ENCODE results near the gene GLIS2.

The GLIS2 gene

DNA sequence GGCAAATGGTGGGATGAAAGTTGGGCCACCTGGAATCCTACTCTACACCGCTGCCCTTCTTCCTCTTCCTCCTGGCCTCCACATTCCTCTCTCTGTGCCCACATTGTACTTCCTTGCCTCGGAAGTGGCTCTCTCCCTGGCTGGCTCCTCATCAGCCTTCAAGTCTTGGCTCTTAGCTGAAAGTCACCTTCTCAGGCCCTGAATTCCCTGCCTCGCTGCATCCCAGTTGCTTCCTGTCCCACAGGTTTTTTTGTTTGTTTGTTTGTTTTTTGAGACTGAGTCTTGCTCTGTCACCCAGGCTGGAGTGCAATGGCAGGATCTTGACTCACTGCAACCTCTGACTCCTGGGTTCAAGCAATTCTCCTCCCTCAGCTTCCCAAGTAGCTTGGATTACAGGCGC, 37.8 kb downstream of the GLIS2 start:
- DNase-seq (ENCODE audit: low spot score): no peak
- TF ChIP-seq, protein P1, sequence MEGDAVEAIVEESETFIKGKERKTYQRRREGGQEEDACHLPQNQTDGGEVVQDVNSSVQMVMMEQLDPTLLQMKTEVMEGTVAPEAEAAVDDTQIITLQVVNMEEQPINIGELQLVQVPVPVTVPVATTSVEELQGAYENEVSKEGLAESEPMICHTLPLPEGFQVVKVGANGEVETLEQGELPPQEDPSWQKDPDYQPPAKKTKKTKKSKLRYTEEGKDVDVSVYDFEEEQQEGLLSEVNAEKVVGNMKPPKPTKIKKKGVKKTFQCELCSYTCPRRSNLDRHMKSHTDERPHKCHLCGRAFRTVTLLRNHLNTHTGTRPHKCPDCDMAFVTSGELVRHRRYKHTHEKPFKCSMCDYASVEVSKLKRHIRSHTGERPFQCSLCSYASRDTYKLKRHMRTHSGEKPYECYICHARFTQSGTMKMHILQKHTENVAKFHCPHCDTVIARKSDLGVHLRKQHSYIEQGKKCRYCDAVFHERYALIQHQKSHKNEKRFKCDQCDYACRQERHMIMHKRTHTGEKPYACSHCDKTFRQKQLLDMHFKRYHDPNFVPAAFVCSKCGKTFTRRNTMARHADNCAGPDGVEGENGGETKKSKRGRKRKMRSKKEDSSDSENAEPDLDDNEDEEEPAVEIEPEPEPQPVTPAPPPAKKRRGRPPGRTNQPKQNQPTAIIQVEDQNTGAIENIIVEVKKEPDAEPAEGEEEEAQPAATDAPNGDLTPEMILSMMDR (IDR thresholded peaks at IDR 0.05; ENCODE audit: extremely low read depth, missing control alignments): no peak

DNA sequence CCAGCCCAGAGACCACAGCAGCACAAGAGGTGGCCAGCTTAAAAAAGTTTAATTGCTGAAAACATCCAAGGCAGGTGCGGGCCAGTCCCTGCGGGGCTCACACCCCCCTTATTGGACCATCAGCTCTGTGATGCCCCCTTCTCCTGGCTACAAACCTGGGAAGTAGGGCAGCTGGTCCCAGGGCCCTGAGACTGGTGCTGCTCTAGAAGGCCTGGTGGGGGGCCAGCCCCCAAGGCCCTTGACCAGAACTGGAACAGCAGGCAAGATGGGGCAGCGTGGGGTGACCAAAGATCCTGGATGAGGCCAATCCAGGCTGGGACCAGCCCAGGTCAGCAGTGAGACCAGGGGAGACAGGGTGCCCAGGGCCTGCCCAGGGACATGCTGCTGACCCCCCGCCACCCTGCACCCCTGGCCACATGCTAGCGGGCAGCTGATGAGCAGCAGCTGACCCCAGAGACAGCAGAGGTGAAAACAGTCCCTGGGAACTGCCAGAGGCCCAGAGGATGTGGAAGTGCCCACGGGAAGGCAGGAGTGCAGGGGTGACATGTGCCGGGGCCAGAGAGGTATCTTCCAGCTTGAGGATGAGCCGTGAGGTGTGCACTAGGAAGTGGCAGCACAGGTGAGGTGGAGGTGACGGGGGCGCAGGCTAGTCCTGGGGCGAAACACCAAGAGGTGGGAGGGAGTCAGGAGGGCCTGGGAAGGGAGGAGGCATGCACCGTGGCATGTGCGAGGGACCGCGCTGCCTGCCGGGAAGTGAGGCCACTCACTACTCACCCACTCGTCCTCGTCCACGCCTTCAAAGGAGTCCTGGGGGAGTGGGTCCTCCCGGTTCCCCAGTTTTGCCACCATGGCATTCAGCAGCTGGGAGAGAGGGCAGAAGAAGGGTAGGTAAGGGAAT, 38.9 kb downstream of the GLIS2 start:
- DNase-seq (ENCODE audit: low spot score): no peak
- TF ChIP-seq, protein P1 (IDR thresholded peaks at IDR 0.05; ENCODE audit: extremely low read depth, missing control alignments): no peak

DNA sequence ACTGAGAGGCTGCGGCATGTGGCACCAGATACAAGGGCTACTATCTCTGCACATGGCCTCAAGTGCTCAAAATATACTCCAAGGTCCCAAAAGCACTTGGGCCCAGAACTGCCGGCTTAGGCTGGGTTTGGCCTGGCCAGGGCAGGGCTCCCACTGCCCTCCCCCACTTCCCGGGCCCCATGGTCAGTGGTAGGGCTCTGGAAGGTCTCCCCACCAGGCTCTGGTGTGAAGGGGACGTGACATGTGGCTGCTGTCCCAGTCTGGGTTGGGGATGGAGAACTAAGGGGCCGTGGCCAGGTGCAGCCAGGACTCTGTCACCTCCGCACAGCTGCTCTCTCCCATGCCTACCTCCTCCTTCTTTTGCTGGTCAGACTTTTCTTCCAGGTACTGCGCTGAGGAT, 41.0 kb downstream of the GLIS2 start:
- DNase-seq (ENCODE audit: low spot score): no peak
- TF ChIP-seq, protein P1 (IDR thresholded peaks at IDR 0.05; ENCODE audit: extremely low read depth, missing control alignments): no peak

DNA sequence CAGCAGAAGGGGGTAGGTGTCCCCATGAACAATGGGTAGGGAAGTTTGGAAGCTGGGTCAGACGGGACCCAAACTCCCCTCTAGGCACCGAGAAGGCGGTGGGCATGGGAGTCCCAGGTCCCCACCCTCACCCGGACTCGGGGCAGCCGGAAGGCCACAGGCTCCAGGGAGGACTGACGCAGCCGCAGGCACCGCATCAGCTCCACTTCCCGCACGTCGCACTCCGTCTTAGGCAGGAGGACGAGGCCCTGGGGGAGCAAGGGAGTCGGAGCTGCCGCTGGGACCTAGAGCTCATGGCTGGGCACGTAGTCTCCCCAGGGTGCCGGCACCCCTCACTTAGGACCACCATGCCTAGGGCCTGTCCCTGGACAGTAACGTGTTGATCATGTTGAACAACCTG, 42.4 kb downstream of the GLIS2 start:
- no peak for DNase-seq (ENCODE audit: low spot score)
- TF ChIP-seq, protein P1 (IDR thresholded peaks at IDR 0.05; ENCODE audit: extremely low read depth, missing control alignments): no peak

DNA sequence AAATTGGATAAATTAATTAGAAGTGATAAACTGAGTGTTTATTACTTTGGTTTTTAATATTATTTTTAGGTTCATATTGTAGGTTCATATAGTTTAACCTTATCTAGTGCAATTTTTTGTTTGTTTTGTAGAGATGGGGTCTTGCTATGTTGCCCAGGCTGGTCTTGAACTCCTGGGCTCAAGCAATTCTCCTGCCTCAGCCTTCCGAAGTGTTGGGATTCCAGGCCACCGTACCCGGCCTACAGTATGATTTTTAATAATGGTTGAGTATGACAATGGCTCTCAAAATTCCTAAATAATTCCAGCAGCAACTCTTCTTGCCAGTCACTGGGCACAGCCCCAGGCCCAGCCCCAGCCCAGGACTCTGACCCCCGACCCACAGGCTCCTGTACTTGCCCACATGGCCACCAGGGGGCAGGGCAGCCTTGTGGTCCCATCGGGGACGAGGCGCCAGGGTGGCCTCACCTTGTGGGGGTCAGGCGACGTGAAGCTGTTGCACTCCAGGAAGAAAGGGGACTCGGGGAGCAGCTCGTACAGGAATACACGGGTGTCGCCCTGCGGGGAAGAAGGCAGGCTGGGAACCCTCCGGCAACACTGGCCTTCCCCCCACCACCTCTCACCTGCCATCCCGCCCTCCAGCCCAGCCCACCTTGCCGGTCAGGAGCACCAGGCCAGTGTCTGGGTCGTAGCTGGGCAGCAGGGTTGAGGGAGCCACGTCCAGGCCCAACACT, 43.1 kb downstream of the GLIS2 start:
- TF ChIP-seq, protein P1 (IDR thresholded peaks at IDR 0.05; ENCODE audit: extremely low read depth, missing control alignments): peak; percentile 88
- peak; percentile 76 for DNase-seq (ENCODE audit: low spot score)

DNA sequence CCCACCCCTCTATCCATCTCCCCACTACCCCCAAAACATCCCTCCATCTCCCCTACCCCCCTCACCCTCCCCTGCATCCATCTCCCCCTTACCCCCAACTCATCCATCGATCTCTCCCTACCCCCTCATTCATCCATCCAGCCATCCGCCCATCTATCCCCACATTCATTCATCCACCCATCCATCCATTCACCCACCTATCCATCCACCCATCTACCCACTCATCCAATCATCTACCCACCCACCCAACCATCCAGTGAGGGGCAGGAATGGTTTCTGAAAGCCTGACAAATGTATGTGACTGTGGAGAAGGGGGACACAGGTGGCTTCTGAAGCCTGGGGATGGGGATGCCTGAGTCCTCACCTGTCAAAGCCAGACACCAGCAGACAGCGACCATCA, 44.0 kb downstream of the GLIS2 start:
- TF ChIP-seq, protein P1 (IDR thresholded peaks at IDR 0.05; ENCODE audit: extremely low read depth, missing control alignments): no peak

DNA sequence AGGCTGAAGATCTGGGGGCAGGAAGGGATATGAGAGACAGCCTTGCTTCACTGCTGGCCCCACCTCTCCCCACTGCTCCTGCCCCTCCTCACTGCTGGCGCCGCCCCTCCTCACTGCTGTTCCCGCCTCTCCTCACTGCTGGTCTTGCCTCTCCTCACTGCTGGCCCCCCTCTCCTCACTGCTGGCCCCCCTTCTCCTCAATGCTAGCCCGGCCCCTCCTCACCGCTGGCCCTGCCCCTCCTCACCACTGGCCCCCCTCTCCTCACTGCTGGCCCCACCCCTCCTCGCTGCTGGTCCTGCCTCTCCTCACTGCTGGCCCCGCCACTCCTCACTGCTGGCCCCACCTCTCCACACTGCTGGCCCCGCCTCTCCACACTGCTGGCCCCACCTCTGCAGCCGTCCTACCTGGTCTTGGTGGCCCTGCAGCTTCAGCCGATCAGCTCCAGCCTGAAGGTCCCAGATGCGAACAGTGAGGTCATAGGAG, 44.7 kb downstream of the GLIS2 start:
- TF ChIP-seq, protein P1 (IDR thresholded peaks at IDR 0.05; ENCODE audit: extremely low read depth, missing control alignments): no peak
- no peak for DNase-seq (ENCODE audit: low spot score)

More for the DNA sequence above, 44.0 kb downstream of the GLIS2 start:
- DNase-seq (ENCODE audit: low spot score): no peak
